HEK293 (cell line): Measurements from ENCODE around the gene EIF4E2.

Source experiments
- CTCF ChIP-seq: fragments of 450-650 bp; formaldehyde crosslinking; IDR thresholded peaks from 2 replicates; pipeline ENCODE4 v1.5.1; 2016; ENCODE audit warnings: missing biosample characterization, missing genetic modification characterization
- EGR2 ChIP-seq: fragments of 450-650 bp; formaldehyde crosslinking; IDR thresholded peaks from 2 replicates; pipeline ENCODE4 v1.5.1; 2016; ENCODE audit warnings: low read depth, missing biosample characterization, missing genetic modification characterization
- KLF1 ChIP-seq: fragments of 450-650 bp; formaldehyde crosslinking; IDR thresholded peaks from 2 replicates; pipeline ENCODE4 v1.5.1; 2016; ENCODE audit warnings: missing biosample characterization, missing genetic modification characterization
- ZBTB11 ChIP-seq: fragments of 450-650 bp; formaldehyde crosslinking; conservative IDR thresholded peaks from 2 replicates; pipeline ENCODE4 v1.5.1; 2016; ENCODE audit warnings: low read depth, missing biosample characterization, missing genetic modification characterization
- ZNF121 ChIP-seq: fragments of 450-650 bp; formaldehyde crosslinking; IDR thresholded peaks from 2 replicates; pipeline ENCODE4 v1.5.1; 2016; ENCODE audit warnings: missing biosample characterization, missing genetic modification characterization
- ZNF146 ChIP-seq: fragments of 450-650 bp; formaldehyde crosslinking; IDR thresholded peaks from 2 replicates; pipeline ENCODE4 v1.5.1; 2016; ENCODE audit warnings: missing biosample characterization, missing genetic modification characterization
- ZNF341 ChIP-seq: fragments of 450-650 bp; formaldehyde crosslinking; IDR thresholded peaks from 2 replicates; pipeline ENCODE4; 2016; ENCODE audit warnings: low read depth, missing biosample characterization, missing genetic modification characterization
- ZNF404 ChIP-seq: fragments of 450-650 bp; formaldehyde crosslinking; IDR thresholded peaks from 2 replicates; pipeline ENCODE4 v1.5.1; 2017; ENCODE audit warnings: missing biosample characterization, missing genetic modification characterization
- ZNF510 ChIP-seq: fragments of 450-650 bp; formaldehyde crosslinking; IDR thresholded peaks from 2 replicates; pipeline ENCODE4 v1.5.1; 2018; ENCODE audit warnings: mild to moderate bottlenecking, missing genetic modification characterization, missing biosample characterization; ENCODE audit not compliant: insufficient replicate concordance
- ZSCAN18 ChIP-seq: fragments of 450-650 bp; formaldehyde crosslinking; IDR thresholded peaks from 2 replicates; pipeline ENCODE4 v1.5.1; 2016; ENCODE audit warnings: missing biosample characterization, missing genetic modification characterization
- TF ChIP-seq, protein P1 (sequence below): fragments of 450-650 bp; formaldehyde crosslinking; IDR thresholded peaks from 2 replicates; pipeline ENCODE4 v1.5.1; 2017; ENCODE audit warnings: missing biosample characterization, mild to moderate bottlenecking, missing genetic modification characterization, moderate library complexity
- TF ChIP-seq, protein P2 (sequence below): fragments of 450-650 bp; formaldehyde crosslinking; conservative IDR thresholded peaks from 2 replicates; pipeline ENCODE4 v1.5.1; 2016; ENCODE audit warnings: low read depth, missing biosample characterization, missing genetic modification characterization
- TF ChIP-seq, protein P3 (sequence below): IDR thresholded peaks from 2 replicates; pipeline ENCODE4 v1.6.1; 2011; ENCODE audit warnings: mild to moderate bottlenecking, low read depth, low read length, borderline replicate concordance

- no peak for TF ChIP-seq ZSCAN18 (tag by site-specific recombination)
- no peak for TF ChIP-seq CTCF
- TF ChIP-seq EGR2 (tag by site-specific recombination), result no peak
- TF ChIP-seq ZNF510 (tag by site-specific recombination), result no peak
- no peak for TF ChIP-seq KLF1
- TF ChIP-seq ZNF341 (tag by site-specific recombination), result no peak
- TF ChIP-seq, protein P1, sequence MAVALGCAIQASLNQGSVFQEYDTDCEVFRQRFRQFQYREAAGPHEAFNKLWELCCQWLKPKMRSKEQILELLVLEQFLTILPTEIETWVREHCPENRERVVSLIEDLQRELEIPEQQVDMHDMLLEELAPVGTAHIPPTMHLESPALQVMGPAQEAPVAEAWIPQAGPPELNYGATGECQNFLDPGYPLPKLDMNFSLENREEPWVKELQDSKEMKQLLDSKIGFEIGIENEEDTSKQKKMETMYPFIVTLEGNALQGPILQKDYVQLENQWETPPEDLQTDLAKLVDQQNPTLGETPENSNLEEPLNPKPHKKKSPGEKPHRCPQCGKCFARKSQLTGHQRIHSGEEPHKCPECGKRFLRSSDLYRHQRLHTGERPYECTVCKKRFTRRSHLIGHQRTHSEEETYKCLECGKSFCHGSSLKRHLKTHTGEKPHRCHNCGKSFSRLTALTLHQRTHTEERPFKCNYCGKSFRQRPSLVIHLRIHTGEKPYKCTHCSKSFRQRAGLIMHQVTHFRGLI (tag by site-specific recombination), result no peak
- no peak for TF ChIP-seq ZNF404 (tag by site-specific recombination)
- TF ChIP-seq, protein P2, sequence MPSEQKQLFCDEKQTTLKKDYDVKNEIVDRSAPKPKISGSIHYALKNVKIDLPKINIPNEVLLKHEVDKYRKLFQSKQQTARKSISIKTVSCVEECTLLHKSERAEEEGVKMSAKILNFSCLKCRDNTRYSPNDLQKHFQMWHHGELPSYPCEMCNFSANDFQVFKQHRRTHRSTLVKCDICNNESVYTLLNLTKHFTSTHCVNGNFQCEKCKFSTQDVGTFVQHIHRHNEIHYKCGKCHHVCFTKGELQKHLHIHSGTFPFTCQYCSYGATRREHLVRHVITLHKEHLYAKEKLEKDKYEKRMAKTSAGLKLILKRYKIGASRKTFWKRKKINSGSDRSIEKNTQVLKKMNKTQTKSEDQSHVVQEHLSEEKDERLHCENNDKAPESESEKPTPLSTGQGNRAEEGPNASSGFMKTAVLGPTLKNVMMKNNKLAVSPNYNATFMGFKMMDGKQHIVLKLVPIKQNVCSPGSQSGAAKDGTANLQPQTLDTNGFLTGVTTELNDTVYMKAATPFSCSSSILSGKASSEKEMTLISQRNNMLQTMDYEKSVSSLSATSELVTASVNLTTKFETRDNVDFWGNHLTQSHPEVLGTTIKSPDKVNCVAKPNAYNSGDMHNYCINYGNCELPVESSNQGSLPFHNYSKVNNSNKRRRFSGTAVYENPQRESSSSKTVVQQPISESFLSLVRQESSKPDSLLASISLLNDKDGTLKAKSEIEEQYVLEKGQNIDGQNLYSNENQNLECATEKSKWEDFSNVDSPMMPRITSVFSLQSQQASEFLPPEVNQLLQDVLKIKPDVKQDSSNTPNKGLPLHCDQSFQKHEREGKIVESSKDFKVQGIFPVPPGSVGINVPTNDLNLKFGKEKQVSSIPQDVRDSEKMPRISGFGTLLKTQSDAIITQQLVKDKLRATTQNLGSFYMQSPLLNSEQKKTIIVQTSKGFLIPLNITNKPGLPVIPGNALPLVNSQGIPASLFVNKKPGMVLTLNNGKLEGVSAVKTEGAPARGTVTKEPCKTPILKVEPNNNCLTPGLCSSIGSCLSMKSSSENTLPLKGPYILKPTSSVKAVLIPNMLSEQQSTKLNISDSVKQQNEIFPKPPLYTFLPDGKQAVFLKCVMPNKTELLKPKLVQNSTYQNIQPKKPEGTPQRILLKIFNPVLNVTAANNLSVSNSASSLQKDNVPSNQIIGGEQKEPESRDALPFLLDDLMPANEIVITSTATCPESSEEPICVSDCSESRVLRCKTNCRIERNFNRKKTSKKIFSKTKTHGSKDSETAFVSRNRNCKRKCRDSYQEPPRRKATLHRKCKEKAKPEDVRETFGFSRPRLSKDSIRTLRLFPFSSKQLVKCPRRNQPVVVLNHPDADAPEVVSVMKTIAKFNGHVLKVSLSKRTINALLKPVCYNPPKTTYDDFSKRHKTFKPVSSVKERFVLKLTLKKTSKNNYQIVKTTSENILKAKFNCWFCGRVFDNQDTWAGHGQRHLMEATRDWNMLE (tag by site-specific recombination), result no peak
- TF ChIP-seq, protein P3, sequence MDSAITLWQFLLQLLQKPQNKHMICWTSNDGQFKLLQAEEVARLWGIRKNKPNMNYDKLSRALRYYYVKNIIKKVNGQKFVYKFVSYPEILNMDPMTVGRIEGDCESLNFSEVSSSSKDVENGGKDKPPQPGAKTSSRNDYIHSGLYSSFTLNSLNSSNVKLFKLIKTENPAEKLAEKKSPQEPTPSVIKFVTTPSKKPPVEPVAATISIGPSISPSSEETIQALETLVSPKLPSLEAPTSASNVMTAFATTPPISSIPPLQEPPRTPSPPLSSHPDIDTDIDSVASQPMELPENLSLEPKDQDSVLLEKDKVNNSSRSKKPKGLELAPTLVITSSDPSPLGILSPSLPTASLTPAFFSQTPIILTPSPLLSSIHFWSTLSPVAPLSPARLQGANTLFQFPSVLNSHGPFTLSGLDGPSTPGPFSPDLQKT, result no peak
- no peak for TF ChIP-seq ZNF146 (tag by site-specific recombination)
- no peak for TF ChIP-seq ZBTB11 (tag by site-specific recombination)
- no peak for TF ChIP-seq ZNF121 (tag by site-specific recombination)
Observed at GRCh38 chr2:232598293-232598692, 47.8 kb downstream of the EIF4E2 start.
